HG03460 (cell line): ENCODE results near the gene GARIN1A.
"Not testable (repeated sequence)": the region's sequence is repeated elsewhere in the genome, so short reads cannot be mapped to it uniquely, and the experiment has no call there.

Source experiments
- ATAC-seq: cut with Tn5 transposase; IDR thresholded peaks from one replicate; pipeline ENCODE4 v1.9.1; 2021; ENCODE audit not compliant: unreplicated experiment

The GARIN1A gene

GRCh38 chr7:128683270-128683669 is 11.2 kb downstream of the GARIN1A start:
- ATAC-seq = not testable (repeated sequence)

- not testable (repeated sequence) for ATAC-seq
These were observed 11.6 kb downstream of the GARIN1A start for GRCh38 chr7:128683738-128684137.

DNA sequence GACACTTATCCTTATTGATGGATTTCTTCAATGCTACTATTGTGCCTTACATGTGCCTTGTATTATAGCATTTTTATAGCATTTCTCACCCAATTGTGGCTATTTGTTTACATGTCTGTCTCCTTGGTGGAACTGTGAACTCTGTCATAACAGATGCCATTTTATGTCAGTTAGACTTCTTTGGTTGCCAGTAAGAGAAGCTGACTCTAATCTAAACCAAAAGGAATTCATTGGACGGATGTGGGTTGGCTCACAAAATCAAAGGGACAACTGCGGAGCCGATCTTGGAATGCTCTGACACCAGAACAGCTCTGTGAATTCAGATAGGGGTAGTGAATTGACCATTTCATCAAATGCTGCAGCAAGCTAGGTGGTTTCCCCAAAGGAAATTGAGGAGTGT is 15.0 kb downstream of the GARIN1A start:
- no peak for ATAC-seq

DNA sequence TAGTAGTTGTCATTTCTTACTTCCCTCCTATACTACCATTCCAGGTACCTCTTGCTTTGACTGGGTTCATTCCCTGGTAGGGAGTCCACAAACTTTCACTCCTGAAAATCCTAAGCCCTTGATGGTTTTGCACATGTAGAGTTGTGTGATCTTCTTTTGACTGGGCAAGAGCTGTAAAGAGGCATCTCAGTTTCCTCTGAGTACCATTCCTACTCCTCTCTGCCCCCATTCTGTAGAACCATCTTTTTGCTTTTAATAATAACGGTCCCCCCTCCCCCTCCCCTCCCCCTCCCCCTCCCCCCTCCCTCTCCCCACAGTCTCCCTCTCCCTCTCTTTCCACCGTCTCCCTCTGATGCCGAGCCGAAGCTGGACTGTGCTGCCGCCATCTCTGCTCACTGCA is 16.4 kb downstream of the GARIN1A start:
- no peak for ATAC-seq

DNA sequence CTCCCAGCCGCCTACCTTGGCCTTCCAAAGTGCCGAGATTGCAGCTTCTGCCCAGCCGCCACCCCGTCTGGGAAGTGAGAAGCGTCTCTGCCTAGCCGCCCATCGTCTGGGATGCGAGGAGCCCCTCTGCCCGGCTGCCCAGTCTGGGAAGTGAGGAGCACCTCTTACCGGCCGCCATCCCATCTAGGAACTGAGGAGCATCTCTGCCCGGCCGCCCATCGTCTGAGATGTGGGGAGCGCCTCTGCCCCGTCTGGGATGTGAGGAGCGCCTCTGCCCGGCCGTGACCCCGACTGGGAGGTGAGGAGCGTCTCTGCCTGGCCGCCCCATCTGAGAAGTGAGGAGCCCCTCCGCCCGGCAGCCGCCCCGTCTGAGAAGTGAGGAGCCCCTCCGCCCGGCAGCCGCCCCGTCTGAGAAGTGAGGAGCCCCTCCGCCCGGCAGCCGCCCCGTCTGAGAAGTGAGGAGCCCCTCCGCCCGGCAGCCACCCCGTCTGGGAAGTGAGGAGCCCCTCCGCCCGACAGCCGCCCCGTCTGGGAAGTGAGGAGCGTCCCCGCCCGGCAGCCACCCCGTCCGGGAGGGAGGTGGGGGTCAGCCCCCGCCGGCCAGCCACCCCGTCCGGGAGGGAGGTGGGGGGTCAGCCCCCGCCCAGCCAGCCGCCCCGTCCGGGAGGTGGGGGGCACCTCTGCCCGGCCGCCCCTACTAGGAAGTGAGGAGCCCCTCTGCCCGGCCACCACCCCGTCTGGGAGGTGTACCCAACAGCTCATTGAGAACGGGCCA is 17.3 kb downstream of the GARIN1A start:
- not testable (repeated sequence) for ATAC-seq

- ATAC-seq = no peak
These were observed 19.1 kb downstream of the GARIN1A start for GRCh38 chr7:128691227-128691626.

DNA sequence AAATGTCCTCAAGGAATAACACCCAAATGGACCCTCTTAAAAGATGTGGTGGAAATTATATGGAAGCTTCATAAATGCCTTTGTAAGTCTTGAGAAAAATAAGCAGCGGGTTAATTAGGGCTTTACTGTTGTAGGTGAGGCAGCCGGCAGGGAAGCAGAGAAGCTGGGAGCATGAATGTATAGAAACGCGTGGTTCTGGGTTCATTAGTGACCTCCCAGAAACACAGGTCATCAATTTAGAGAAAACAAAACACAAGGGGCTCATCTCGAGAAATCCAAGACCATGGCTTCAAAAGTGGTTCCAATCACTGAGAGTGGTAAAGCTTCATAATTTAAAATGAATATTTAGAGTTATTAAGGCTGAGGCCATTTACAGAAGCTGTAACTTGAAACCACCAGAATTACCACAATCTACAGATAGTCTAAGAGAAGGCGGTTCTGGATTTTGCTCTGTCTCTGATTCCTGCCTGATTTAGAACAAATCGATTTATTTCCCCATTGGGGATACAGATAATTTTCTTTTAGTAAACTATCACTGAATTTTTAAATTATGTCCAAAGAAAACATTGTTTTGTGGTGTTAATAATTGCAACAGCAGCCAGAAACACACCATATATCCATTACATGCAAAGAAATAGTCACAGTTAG is 20.7 kb downstream of the GARIN1A start:
- no peak for ATAC-seq

DNA sequence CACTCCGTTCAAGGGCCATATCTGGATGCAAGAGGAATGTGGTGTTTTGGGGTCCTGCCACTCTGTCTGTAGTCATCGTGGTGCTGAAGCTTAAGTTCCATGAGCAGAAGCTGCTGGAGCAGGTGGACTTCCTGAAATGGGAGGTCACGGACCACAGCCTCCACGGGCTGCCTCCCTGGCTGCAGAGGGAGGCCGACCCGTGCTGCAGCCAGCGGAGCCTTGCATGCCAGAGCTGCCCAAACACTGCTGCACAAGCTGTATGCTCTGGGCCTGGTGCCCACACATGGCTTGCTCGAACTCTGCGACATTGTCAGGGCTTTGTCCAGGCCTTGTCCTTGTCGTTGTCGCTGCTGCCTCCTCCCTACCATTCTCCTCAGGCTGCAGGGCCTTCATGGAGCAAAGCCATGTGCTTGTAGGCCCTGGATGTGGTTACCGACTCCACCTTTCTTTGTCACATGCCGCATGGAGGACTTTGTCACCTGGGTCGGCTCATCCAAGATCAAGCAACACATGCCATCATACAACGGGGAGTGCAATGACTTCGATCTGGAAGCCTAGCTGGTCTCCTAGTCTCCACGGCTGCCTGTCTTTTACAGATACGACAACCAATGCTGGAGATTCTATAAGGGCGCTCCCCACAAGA is 21.4 kb downstream of the GARIN1A start:
- no peak for ATAC-seq

GRCh38 chr7:128694738-128695137 is 22.6 kb downstream of the GARIN1A start:
- ATAC-seq = no peak

DNA sequence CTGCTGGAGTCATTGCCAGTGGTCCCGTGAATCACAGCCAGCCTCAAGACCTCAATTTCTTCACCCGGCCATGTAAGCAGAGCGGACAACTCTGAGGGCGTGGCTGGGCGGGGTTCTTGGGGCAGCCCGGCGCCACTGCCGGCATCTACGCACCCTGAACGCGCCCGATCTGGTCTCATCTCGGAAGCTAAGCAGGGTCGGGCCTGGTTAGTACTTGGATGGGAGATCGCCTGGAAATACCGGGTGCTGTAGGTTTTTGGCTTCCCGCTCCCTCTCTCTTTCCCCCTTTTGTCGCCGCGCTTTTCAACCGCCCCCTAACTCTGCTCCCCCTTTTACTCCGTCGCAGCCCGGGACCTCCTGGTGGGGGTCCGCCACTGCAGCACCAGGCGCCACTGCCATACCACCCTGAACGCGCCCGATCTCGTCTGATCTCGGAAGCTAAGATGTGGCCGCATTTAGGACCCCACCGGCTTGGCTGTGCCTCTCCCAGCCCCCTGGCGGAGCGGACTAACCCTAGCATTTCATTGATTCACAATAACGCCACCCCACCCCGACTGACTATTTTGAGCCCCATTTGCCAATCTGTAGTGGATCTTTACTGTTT is 25.3 kb downstream of the GARIN1A start:
- no peak for ATAC-seq

GRCh38 chr7:128699196-128699712 is 27.2 kb downstream of the GARIN1A start:
- no peak for ATAC-seq

GRCh38 chr7:128699895-128700294 is 27.8 kb downstream of the GARIN1A start:
- no peak for ATAC-seq

DNA sequence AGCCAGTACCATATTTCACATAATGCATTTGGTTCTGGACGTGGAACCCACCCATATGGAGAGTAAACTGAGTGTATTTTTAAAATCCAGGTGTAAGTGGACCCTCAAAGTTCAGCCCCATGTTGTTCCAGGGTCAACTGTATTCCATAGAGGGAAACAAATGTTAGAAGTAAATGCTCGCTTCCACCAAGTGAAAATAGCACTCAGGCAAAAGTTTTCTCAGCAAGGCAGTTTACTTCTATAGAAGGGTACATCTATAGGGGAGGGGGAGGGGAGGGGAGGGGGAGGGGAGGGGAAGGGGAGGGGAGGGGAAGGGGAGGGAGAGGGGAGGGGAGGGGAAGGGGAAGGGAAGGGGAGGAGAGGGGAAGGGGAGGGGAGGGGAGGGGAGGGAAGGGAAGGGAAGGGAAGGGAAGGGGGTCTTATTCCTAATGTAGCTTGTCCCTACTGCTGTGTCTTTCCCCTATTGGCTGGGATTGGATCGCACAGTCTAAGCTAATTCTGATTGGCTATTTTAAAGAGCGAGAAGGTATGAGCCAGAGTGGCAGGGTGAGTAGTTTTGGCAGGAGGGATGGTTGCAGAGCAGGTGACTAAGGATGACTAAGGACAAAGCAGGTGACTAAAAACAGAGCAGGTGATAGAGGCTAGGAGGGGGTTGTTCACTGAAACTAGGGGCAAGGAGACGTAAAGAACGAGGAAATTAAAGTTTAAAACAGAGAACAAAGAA is 29.1 kb downstream of the GARIN1A start:
- ATAC-seq = no peak

DNA sequence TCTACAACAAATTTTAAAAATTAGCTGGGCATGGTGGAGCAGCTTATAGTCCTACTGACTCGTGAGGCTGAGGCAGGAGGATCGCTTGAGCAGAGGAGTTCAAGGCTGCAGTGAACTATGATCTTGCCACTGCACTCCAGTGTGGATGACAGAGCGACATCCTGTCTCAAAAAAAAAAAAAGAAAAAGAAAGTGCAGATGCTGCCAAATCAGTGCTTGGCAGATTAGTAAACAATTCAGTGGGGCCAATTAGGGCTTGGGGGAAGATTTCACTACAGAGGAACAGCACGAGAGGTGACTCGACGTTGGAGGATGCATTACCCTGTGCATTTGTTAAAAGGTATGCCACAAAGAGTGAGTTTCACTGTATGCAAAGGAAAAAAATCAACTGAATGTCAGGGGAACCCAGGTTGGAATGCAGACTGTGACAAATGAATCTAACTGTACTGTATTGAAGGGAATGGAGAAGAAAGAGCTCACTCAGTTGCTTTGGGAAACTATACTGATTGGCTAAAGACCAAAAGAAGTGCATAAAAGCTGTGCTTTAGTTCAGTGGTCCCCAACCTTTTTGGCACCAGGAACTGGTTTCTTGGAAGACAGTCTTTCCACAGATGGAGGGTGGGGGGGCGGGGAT is 31.6 kb downstream of the GARIN1A start:
- ATAC-seq = no peak

- no peak for ATAC-seq
These were observed 33.8 kb downstream of the GARIN1A start for GRCh38 chr7:128705891-128706333.

- no peak for ATAC-seq
These were observed 35.7 kb downstream of the GARIN1A start for GRCh38 chr7:128707752-128708151.

- no peak for ATAC-seq
These were observed 36.1 kb downstream of the GARIN1A start for GRCh38 chr7:128708235-128708634.

DNA sequence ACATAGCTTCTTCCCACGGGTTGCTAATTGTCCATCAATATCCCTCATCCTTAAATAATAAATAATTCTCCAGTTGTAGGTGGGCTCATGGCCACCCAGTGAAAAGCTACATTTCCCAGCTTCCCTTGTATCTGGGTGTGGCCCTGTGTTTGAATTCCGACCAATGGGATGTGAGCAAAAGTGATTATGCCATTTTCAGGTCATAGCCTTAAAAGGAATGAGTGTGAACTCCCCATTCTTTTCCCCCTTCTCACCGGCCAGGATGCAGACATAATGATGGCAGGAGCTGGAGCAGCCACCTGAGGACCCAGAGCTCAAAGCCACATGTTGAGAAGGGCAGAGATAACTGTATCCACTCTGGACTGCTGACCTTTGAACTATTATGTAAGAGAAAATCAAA is 36.7 kb downstream of the GARIN1A start:
- no peak for ATAC-seq

DNA sequence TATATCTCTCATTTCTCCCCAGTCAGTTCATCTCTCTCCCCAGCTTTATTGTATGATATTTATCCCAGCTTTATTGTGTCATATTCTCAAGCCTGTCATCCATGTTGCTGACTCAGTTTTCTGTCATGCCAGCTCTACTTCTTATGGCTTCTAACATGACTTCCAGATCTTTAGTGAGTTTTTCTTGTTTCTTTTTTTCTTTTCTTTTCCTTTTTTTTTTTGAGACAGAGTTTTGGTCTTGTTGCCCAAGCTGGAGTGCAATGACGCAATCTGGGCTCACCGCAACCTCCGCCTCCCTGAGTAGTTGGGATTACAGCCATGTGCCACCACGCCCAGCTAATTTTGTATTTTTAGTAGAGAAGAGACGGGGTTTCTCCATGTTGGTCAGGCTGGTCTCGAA is 38.4 kb downstream of the GARIN1A start:
- ATAC-seq = no peak

GRCh38 chr7:128713794-128714193 is 41.7 kb downstream of the GARIN1A start:
- no peak for ATAC-seq
